ENCODE results near the gene ISM2. TPM values are rescaled to one million over a fixed set of nuclear protein-coding genes. Genes with fewer than 3 reads are reported as not detected.

The ISM2 gene
- total RNA-seq, 1 experiment from 2014 or later, result not detected

GRCh38 chr14:77475432-77476115 lies 23.0 kb downstream of the ISM2 start (continued):
- TF ChIP-seq, protein P1, sequence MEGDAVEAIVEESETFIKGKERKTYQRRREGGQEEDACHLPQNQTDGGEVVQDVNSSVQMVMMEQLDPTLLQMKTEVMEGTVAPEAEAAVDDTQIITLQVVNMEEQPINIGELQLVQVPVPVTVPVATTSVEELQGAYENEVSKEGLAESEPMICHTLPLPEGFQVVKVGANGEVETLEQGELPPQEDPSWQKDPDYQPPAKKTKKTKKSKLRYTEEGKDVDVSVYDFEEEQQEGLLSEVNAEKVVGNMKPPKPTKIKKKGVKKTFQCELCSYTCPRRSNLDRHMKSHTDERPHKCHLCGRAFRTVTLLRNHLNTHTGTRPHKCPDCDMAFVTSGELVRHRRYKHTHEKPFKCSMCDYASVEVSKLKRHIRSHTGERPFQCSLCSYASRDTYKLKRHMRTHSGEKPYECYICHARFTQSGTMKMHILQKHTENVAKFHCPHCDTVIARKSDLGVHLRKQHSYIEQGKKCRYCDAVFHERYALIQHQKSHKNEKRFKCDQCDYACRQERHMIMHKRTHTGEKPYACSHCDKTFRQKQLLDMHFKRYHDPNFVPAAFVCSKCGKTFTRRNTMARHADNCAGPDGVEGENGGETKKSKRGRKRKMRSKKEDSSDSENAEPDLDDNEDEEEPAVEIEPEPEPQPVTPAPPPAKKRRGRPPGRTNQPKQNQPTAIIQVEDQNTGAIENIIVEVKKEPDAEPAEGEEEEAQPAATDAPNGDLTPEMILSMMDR (IDR thresholded peaks at IDR 0.05 in 2 of 3, conservative IDR thresholded peaks at IDR 0.05 in 1 of 3; ENCODE audit: borderline replicate concordance in 1 of 3, insufficient read depth in 1 of 3, low read depth in 2 of 3, low read length in 2 of 3), result no peak
- TF ChIP-seq SP1 (IDR thresholded peaks at IDR 0.05; ENCODE audit: low read depth), result no peak
- no peak for TF ChIP-seq EZH2 (IDR thresholded peaks at IDR 0.05)
- no peak for TF ChIP-seq TCF7L2 (IDR thresholded peaks at IDR 0.05; ENCODE audit: borderline replicate concordance, extremely low read depth, insufficient read depth, insufficient read length)

DNA sequence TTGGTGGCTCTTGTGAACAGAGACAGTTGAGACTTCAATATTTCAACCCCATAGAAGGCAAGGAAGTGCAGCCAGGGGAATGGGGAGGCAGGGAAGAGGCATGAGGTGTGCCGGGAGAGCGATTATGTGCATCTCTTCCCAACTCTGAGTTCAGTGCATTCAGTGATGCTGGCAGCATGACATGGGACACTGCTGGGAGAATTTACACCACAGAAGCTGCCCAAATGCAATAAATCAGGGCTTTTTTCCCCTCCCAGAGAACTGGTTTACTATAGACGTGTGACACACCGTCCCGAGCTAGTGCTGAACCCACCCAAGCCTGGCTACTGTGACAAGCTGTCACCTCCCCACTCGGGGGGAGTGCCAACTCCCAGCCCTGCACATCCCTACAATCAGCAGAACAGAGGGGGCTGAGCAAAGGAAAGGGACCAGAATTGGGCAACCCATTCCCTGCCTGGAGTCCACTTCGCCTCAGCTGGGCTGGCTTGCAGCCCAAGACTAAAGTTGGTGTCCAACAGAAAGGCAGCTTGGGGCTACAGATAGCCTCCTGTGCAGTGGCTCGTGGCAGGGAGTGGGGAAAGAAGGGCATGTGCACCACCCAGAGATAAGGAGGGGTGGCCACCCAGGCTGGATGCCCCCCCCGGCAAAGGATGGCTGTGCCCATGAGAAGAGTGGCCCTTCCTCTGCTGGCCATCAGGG lies 24.0 kb downstream of the ISM2 start:
- intact Hi-C loops (cut with micrococcal nuclease), result no loop called here
- Histone ChIP-seq H3K79me2 (ENCODE audit: insufficient read depth, low read length) (no peaks in the 10 kb centered on the region), H3K9me2 (ENCODE audit: insufficient read depth) (no peaks in the 10 kb centered on the region), H3K9ac (ENCODE audit: low read length) (no peak overlapping the region), H3K4me2 (ENCODE audit: low read length) (no peak overlapping the region), H4K20me1 (ENCODE audit: insufficient read depth) (no peaks in the 10 kb centered on the region), H3K36me3 (ENCODE audit: control insufficient read depth in 1 of 2, insufficient read depth in 2 of 2, low read length in 2 of 2) (0 out of 4 replicates have a peak, but pooled peaks cover 0 to 2% of the 10 kb centered on the region in 2 experiments), H3K4me3 (replicated peaks in 1 of 2; ENCODE audit: low read depth in 1 of 2, low read length in 2 of 2) (no peak overlapping the region), H3K4me1 (ENCODE audit: control insufficient read depth in 1 of 2, insufficient read depth in 2 of 2, low read length in 2 of 2) (no peaks in the 10 kb centered on the region), H3K27ac (ENCODE audit: low read depth, low read length) (no peak overlapping the region), H2AFZ (ENCODE audit: low read depth, low read length, poor library complexity, severe bottlenecking) (no peak overlapping the region), H3K27me3 (ENCODE audit: insufficient read depth, low read length) (0 out of 2 replicates have a peak, but pooled peaks cover 4% of the 10 kb centered on the region), H3K9me3 (ENCODE audit: control insufficient read depth in 1 of 2, insufficient read depth in 1 of 2, low read depth in 1 of 2, low read length in 2 of 2) (no peaks in the 10 kb centered on the region)
- no peak for DNase-seq (ENCODE audit: low read depth, low spot score)
- no peak for ATAC-seq
- TF ChIP-seq JUND (IDR thresholded peaks at IDR 0.05), result no peak
- TF ChIP-seq EZH2 (IDR thresholded peaks at IDR 0.05), result no peak
- TF ChIP-seq POLR2A (IDR thresholded peaks at IDR 0.05; ENCODE audit: borderline replicate concordance, extremely low read depth, insufficient read depth, insufficient read length), result no peak
- no peak for TF ChIP-seq ZBTB33 (IDR thresholded peaks at IDR 0.05; ENCODE audit: extremely low read depth, insufficient replicate concordance, low read length)
- no peak for TF ChIP-seq CBX3 (IDR thresholded peaks at IDR 0.05; ENCODE audit: low read depth)
- TF ChIP-seq ZNF274 (IDR thresholded peaks at IDR 0.05; ENCODE audit: low read depth, low read length), result no peak
- no peak for TF ChIP-seq TCF7L2 (IDR thresholded peaks at IDR 0.05; ENCODE audit: borderline replicate concordance, extremely low read depth, insufficient read depth, insufficient read length)
- no peak for TF ChIP-seq CEBPB (IDR thresholded peaks at IDR 0.05; ENCODE audit: low read depth)
- no peak for TF ChIP-seq MAX (IDR thresholded peaks at IDR 0.05)
- TF ChIP-seq YY1 (IDR thresholded peaks at IDR 0.05; ENCODE audit: extremely low read depth, insufficient replicate concordance, low read depth, low read length), result no peak
- no peak for TF ChIP-seq EZH2phosphoT487 (IDR thresholded peaks at IDR 0.05; ENCODE audit: borderline replicate concordance)
- no peak for TF ChIP-seq ZFX (IDR thresholded peaks at IDR 0.05)
- no peak for TF ChIP-seq ELF1 (IDR thresholded peaks at IDR 0.05; ENCODE audit: borderline replicate concordance, low read depth)
- no peak for TF ChIP-seq EGR1 (IDR thresholded peaks at IDR 0.05; ENCODE audit: low read depth)
- ChIA-PET RAD21 (ENCODE audit: low non-redundant PET in 1 of 2, low total read pairs in 2 of 2, uncharacterized antibody in 2 of 2, unreplicated experiment in 2 of 2) (no interaction called here), POLR2A (no interaction called here), CTCF (interaction anchor here (0.8 kb wide), 1 partner anchor 16 kb away, joined by 3 read pairs; no protein-coding TSS in a partner anchor)
- no TSS peak for BruUV-seq (replicated peaks)

All from HCT116 (cell line).